HL-60 (cell line): Measurements from ENCODE around the gene PACSIN1.

ENCODE experiments used
- DNase-seq, 2 experiments: peaks; one replicate each; pipeline ENCODE4 v3.0.0-alpha.2; 2010 to 2020; ENCODE audit warnings: low read depth in 1 of 2, low spot score in 1 of 2
- H3K27ac ChIP-seq: fragments of 250-450 bp; sonication (Bioruptor Pico); replicated peaks from 2 replicates; pipeline ENCODE4 v1.5.1; 2020; ENCODE audit warnings: mild to moderate bottlenecking, moderate library complexity
- H3K27me3 ChIP-seq: fragments of 250-450 bp; sonication (Bioruptor Pico); 2 replicates; pipeline ENCODE4 v1.5.1; 2021; ENCODE audit warnings: mild to moderate bottlenecking, moderate library complexity; ENCODE audit not compliant: insufficient read depth, poor library complexity, severe bottlenecking
- H3K4me3 ChIP-seq: replicated peaks from 2 replicates; pipeline ENCODE4 v1.5.1; 2011; ENCODE audit warnings: mild to moderate bottlenecking, control low read depth, low read length; ENCODE audit not compliant: insufficient read depth
- GABPA ChIP-seq: IDR thresholded peaks from 2 replicates; pipeline ENCODE4 v1.6.1; 2012; ENCODE audit warnings: low read depth
- POLR2AphosphoS5 ChIP-seq: IDR thresholded peaks from 2 replicates; pipeline ENCODE4 v1.6.1; 2012; ENCODE audit warnings: low read depth
- REST ChIP-seq: IDR thresholded peaks from 2 replicates; pipeline ENCODE4 v1.6.1; 2012; ENCODE audit warnings: low read depth; ENCODE audit not compliant: insufficient replicate concordance
- SPI1 ChIP-seq: IDR thresholded peaks from 2 replicates; pipeline ENCODE4 v1.6.1; 2012; ENCODE audit warnings: low read depth, mild to moderate bottlenecking, borderline replicate concordance
- TF ChIP-seq, protein P1 (sequence below): IDR thresholded peaks from one replicate; pipeline ENCODE4 v1.5.1; 2011; ENCODE audit warnings: low read length, control low read depth, inconsistent platforms; ENCODE audit not compliant: insufficient read depth

PACSIN1 gene

DNA sequence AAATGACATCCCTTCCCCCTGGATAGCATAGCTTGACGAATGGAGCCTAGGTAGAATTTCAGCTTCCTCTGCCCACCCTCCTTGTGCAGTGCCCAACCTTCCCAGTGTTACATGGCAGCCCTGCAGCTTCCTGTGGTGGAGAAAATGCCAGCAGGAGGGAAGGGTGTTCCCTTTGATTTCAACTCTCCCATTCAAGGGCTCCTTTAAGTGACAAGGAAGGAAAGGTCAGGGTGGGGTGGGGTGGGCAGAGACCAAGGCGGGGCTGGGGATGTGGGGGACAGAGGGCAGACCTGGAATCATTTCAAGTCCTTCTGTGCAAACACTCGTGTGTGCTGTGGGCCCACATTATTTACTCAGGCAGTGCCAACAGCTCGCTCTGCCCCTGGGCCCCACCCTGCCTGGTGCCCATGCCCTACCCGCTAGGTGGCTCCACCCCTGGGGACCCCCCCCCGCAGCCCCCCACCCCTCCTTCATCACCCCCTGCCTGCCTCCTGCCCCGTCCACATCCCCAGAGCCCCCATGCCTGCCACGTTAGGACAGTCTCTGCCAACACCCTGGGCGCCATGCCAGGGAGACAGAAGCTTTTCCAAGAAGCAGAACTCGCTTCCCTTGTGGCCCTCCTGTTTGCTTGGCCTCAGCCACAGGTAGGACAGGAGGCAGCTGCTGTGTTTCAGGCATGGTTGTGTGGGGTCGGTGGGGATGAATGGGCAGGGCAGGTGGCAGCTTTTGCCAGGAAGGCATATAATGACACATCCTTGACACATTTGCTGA, 80.9 kb downstream of the PACSIN1 start:
- no peak for DNase-seq
- Histone ChIP-seq H3K4me3 (no peak overlapping the region), H3K27ac (no peak overlapping the region), H3K27me3 (no peaks in the 10 kb centered on the region)
- TF ChIP-seq, protein P1, sequence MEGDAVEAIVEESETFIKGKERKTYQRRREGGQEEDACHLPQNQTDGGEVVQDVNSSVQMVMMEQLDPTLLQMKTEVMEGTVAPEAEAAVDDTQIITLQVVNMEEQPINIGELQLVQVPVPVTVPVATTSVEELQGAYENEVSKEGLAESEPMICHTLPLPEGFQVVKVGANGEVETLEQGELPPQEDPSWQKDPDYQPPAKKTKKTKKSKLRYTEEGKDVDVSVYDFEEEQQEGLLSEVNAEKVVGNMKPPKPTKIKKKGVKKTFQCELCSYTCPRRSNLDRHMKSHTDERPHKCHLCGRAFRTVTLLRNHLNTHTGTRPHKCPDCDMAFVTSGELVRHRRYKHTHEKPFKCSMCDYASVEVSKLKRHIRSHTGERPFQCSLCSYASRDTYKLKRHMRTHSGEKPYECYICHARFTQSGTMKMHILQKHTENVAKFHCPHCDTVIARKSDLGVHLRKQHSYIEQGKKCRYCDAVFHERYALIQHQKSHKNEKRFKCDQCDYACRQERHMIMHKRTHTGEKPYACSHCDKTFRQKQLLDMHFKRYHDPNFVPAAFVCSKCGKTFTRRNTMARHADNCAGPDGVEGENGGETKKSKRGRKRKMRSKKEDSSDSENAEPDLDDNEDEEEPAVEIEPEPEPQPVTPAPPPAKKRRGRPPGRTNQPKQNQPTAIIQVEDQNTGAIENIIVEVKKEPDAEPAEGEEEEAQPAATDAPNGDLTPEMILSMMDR, result no peak
- TF ChIP-seq POLR2AphosphoS5, result no peak
- TF ChIP-seq REST, result no peak
- TF ChIP-seq GABPA, result no peak
- TF ChIP-seq SPI1, result no peak

DNA sequence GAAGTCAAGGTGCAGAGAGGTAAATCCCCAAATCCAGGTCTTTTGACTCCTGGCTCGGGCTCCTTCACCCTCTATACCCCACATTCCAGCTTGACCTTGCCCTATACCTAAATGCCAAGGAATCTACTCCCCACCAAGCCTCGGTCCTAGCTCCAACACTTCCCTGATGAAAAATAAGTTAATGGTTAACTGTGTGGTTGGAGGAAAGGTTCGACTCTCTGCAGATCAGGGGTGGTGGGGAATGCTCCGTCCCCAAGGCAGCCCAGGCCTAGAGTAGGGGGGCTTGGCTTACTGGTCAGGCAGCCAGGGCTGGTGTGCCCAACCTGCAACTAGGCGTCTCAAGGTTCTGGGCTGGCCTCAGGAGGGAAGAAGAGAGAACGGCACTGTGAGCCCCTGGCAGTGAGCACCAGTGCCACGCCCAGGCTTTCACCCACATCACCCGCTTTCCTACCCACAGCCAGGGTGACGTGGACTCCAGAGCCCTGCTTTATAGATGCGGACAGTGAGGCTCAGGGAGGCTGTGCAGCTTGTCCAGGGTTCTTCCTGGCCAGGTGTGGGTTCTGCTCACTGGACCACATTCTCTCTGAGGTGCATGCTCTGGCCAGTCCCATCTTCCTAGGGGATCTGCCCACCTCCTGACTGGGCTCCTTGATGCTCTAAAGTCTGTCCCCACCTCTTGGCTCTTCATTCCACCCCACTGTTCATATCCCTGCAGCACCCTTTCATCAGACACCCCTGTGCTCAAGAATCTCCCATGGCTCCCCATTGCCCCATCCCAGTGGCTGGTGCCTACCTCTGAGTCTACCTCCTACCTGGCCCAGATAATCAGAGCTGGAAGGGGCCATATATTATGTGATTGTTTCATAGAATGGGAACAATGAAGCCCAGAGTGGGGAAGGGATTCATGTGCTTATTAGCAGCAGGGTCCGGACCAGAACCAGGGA, 82.1 kb downstream of the PACSIN1 start:
- no peak overlapping the region for H3K4me3 ChIP-seq
- no peak for DNase-seq
- no peak for TF ChIP-seq SPI1
- no peak for TF ChIP-seq POLR2AphosphoS5
- TF ChIP-seq REST, result no peak
- TF ChIP-seq, protein P1, result no peak
- no peak for TF ChIP-seq GABPA
- no peaks in the 10 kb centered on the region for H3K27me3 ChIP-seq
- no peak overlapping the region for H3K27ac ChIP-seq

DNA sequence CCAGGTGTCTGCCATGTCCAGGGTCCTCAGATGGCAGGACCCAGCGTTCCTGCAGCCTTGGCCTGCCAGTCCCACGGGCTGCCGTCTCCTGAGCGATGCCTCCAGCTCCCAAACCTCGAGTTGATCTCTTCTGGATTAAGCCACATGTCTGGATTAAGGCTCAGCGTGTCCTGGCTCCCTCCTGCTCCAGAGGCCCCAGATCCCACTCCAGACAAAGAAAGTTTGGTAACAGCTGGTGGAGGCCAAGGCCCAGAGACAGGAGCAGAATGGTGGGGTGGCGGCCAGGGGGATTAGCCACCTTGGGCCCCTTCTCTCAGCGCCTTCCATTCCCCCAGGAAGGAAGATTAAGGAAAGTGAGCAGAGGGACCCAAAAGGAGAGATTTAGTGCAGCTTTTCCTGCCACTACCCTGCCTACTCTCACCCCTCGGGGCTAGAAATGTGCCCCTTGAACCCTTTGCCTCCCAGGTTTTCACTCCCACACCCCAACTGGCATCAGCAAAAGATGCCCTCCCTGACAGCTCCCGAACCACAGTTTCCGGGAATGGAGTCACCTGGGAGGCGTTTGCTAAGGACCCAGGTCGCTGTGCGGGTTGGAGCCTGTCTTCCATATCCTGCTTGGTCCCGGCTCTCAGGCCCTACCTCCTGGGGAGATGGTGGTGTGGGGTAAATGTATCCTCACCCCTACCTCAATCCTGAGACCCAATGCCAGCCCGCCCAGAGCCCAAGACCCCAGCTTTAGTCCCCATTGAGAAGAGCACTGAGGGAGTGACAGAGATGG, 83.3 kb downstream of the PACSIN1 start:
- no peak for TF ChIP-seq SPI1
- DNase-seq, result no peak
- H3K27ac ChIP-seq, result no peak overlapping the region
- H3K4me3 ChIP-seq, result no peak overlapping the region
- no peaks in the 10 kb centered on the region for H3K27me3 ChIP-seq

DNA sequence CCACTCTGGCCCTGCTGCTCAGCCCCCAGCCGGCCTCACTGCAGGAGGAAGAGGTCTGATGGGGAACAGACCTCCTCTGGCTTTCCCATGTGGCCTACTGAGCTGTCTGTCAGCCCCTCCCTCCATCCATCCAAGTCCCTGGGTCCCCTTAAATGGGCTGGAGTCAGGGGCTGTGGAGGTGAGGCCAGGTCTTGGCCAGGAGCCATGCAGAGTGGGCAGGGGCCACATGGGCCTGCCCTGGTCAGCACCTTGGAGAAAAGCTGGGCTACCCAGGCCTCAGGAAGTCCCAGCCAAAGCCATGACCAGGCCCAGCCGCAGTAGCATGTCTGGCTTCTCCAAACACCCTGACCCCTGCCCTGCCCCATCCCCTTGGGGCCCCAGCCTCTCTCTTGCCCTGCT, 83.9 kb downstream of the PACSIN1 start:
- H3K27me3 ChIP-seq, result no peaks in the 10 kb centered on the region
- no peak overlapping the region for H3K27ac ChIP-seq
- TF ChIP-seq, protein P1, result no peak
- no peak for TF ChIP-seq GABPA
- TF ChIP-seq POLR2AphosphoS5, result no peak
- no peak for TF ChIP-seq REST
- no peak for TF ChIP-seq SPI1
- no peak overlapping the region for H3K4me3 ChIP-seq
- no peak for DNase-seq
